GM12801 (cell line): ENCODE measurements around the gene HIPK1.

Experiments used
- CTCF ChIP-seq: IDR thresholded peaks from one replicate; pipeline ENCODE4 v1.5.1; 2011; ENCODE audit warnings: control low read depth; ENCODE audit not compliant: insufficient read length; ENCODE audit errors: extremely low read depth

Gene HIPK1

GRCh38 chr1:113928941-113929749, at the start of gene HIPK1:
TSS of gene HIPK1 (plus strand) at chr1:113929324.
- TF ChIP-seq CTCF = no peak

DNA sequence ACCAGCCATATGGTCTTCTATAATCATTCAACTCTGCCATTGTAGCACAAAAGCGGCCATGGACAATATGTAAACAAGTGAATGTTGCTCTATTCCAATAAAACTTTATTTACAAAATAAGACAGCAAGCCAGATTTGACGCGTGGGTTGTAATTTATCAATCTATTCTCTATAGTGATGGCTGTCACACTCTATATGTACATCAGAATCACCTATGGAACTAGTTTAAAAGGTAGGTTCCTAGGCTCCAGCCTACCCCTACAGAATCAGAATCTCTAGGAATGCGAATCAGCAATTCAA, 49.4 kb upstream of the HIPK1 start:
- TF ChIP-seq CTCF = no peak

GRCh38 chr1:113881661-113882060, 47.5 kb upstream of the HIPK1 start:
- TF ChIP-seq CTCF = no peak

GRCh38 chr1:113886417-113887401, 42.4 kb upstream of the HIPK1 start:
- TF ChIP-seq CTCF = no peak

DNA sequence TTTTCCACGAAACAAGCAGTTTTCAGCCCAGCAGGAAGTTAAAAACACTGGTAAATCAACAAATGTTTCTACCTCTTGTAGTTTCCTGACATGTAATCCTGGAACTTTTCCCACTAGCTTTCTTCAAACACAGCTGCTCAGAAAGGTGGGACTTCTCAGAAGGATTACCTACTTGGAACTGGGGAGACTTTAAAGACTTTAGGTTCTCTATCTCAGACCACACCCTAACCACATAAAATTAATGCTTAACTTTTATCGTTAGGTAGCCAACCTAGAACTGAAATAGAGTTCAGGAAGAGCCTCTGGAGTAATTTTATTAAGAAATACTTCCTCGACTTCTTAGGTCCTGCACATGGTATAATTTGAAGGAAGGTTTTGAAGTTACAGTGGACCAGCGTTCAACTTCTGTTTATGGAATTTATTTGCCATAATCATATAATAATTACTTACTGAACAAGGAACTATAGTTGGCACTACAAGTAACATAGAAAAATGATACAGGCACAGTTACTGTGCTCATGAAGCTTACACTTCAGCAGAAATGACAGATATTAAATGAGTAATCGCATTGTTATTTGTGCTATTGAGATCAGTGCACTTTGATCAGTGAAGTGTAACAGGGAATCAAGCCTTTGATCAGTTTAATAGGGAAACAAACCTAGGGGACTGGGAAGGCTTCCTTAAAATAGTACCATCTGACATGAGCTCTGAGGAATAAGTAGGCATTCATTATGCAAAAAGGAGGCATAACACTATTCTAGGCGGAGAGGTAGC, 41.5 kb upstream of the HIPK1 start, which contains the start of gene BCL2L15:
TSS of gene BCL2L15 (minus strand) at position 180 of the 774 bp plus-strand sequence. CDS start 206 bp downstream, outside the sequence.
- TF ChIP-seq CTCF = no peak

- TF ChIP-seq CTCF = no peak
These were observed 38.3 kb upstream of the HIPK1 start for GRCh38 chr1:113890816-113891215.

DNA sequence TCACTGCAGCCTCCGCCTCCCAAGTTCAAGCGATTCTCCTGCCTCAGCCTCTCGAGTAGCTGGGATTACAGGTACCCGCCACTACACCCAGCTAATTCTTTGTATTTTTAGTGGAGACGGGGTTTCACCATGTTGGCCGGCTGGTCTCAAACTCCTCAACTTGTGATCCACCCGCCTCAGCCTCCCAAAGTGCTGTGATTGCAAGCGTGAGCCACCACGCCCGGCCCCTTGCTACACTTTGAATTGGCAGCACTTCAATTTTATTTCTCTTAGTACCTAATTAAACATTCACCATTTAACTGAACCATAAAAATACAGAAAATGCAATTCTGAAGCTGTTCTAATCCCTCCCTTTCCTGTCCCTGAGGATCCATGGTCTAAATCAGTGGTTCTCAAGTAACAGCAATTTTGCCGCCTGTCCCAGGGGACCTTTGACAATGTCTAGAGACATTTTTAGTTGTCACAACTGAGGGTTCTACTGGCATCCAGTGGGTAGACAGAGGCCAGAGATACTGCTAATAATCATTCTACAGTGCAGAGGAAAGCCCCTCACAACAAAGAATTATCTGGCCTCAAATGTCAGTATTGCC, 37.4 kb upstream of the HIPK1 start:
- no peak for TF ChIP-seq CTCF
